Upper lobe of right lung (tissue), 1 donor: ENCODE measurements around the gene RNF31. TPM values are rescaled to one million over a fixed set of nuclear protein-coding genes. Genes with fewer than 3 reads are reported as not detected.

Experiments used
- ATAC-seq: fragments of 200-7000 bp; cut with Tn5 transposase; one replicate; pipeline ENCODE4 v1.9.1; 2020; ENCODE audit warnings: mild to moderate bottlenecking, moderate library complexity
- DNase-seq: peaks from one replicate; pipeline ENCODE4 v3.0.0-alpha.2; 2020
- H3K27ac ChIP-seq: fragments of 200-600 bp; one replicate; pipeline ENCODE4 v1.8.0; 2022
- H3K27me3 ChIP-seq: fragments of 200-600 bp; one replicate; pipeline ENCODE4 v1.8.0; 2022; ENCODE audit warnings: mild to moderate bottlenecking
- H3K36me3 ChIP-seq: fragments of 200-600 bp; one replicate; pipeline ENCODE4 v1.8.0; 2022
- H3K4me1 ChIP-seq: fragments of 200-600 bp; one replicate; pipeline ENCODE4 v1.8.0; 2022
- H3K4me3 ChIP-seq: fragments of 200-600 bp; one replicate; pipeline ENCODE4 v1.8.0; 2022; ENCODE audit warnings: mild to moderate bottlenecking
- H3K9me3 ChIP-seq: fragments of 200-600 bp; one replicate; pipeline ENCODE4 v1.8.0; 2022
- CTCF ChIP-seq: fragments of 200-600 bp; IDR thresholded peaks from one replicate; pipeline ENCODE4 v1.8.0; 2022; ENCODE audit warnings: antibody characterized with exemption
- intact Hi-C: fragments of 100-400 bp; cut with DNase I; formaldehyde crosslinking; loops from one replicate; pipeline ENCODE4 v1.11.0; 2022
- total RNA-seq: library from RNA; stranded (reverse); fragmentation: NEBNext Ultra II Directional; extraction: Animal tissue kit (Norgen Biotek cat#: 25700); gene quantifications from one replicate; pipeline ENCODE4 v1.2.1, GENCODE V29; 2021
- donor health status: DM: no; HTN: yes; CAD: no; lungs with severe emphysema.

The RNF31 gene
- total RNA-seq, 1 donor from 2014 or later = 52.3 TPM

GRCh38 chr14:24188251-24189058 lies 41.2 kb downstream of the RNF31 start, which contains the start of gene IPO4:
Gene IPO4 (minus strand): TSS chr14:24188816. CDS start chr14:24188787, 29 bp downstream.
- Histone ChIP-seq H3K27ac (peak within 1 kb of the TSS; percentile 81), H3K36me3 (peaks cover 54% of the 10 kb centered on the region), H3K9me3 (no peaks in the 10 kb centered on the region), H3K27me3 (no peaks in the 10 kb centered on the region), H3K4me3 (peak within 1 kb of the TSS; percentile 81), H3K4me1 (peaks cover 17% of the 10 kb centered on the region)
- peak; percentile 96 for DNase-seq
- TF ChIP-seq CTCF = no peak
- ATAC-seq = peak; percentile 96
- intact Hi-C loops = no loop called here

DNA sequence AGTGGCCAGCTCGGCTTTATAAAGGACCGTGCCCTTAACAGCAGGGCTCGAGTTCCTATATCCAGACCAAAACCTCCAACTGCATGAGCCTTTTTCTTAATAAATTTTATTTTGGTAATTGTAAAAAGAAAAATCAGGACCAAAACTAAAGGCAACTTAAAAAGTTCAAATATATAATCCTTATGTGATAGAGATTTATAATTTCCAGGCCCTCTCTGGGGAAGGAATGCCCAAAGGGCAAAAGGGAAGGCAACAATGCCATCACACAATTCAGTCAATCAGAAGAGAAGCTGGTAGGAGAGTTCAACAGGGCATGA lies 41.7 kb downstream of the RNF31 start:
- Histone ChIP-seq H3K4me3 (peak overlapping the region; percentile 81), H3K4me1 (peaks cover 19% of the 10 kb centered on the region), H3K27ac (peak overlapping the region; percentile 62), H3K9me3 (no peaks in the 10 kb centered on the region), H3K36me3 (peaks cover 48% of the 10 kb centered on the region), H3K27me3 (no peaks in the 10 kb centered on the region)
- ATAC-seq = no peak
- intact Hi-C loops = no loop called here
- DNase-seq = no peak
- no peak for TF ChIP-seq CTCF

- no peaks in the 10 kb centered on the region for H3K27me3 ChIP-seq
Observed at GRCh38 chr14:24189460-24189859, 42.2 kb downstream of the RNF31 start.

DNA sequence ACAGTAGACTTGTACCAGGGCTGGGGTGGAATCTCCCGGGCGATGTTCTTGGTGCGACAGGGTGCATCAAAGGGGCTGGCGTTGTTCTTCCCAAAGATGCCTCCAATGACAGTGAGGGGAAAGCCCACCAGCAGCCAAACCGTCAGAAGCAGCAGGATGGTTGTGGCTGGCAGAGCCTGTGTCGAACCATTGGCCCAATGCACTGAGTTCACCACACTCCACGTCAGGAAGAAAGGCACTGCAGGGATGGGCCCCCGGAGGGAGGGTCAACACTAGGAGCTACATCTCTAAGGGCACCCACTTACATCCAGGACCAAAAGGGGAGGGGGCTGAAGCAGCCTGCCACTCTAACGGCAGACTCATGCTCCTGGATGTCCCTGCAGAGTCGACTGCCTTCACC lies 43.1 kb downstream of the RNF31 start:
- Histone ChIP-seq H3K4me1 (peaks cover 28% of the 10 kb centered on the region), H3K27ac (no peak overlapping the region), H3K4me3 (no peak overlapping the region), H3K9me3 (no peaks in the 10 kb centered on the region), H3K27me3 (no peaks in the 10 kb centered on the region), H3K36me3 (peaks cover 34% of the 10 kb centered on the region)
- no peak for TF ChIP-seq CTCF
- ATAC-seq (no peak), DNase-seq (no peak)
- intact Hi-C loops = no loop called here

More at GRCh38 chr14:24189460-24189859, 42.2 kb downstream of the RNF31 start:
- Histone ChIP-seq H3K4me3 (no peak overlapping the region), H3K9me3 (no peaks in the 10 kb centered on the region), H3K4me1 (peaks cover 23% of the 10 kb centered on the region), H3K36me3 (peaks cover 44% of the 10 kb centered on the region), H3K27ac (no peak overlapping the region)
- no peak for ATAC-seq
- no peak for DNase-seq
- intact Hi-C loops = no loop called here
- TF ChIP-seq CTCF = no peak

DNA sequence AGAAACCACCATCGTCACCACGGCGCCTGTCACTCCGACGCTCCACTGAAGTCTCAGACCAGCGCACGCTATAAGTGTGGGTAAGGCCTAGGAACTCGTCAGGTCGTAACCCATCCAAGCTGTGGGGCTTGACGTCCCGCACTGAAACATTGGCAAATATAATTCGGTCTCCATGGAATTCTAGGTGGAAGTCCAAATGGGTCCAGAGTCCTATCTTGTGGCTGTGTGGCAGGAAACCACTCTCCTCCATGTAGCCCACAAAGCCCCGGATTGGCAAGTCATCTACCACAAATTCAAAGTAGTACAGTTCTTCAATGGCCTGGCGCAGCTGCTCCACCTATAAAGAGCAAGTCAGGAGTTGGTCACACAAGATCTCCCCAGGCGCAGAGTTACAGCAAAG lies 45.6 kb downstream of the RNF31 start:
- Histone ChIP-seq H3K36me3 (peaks cover 22% of the 10 kb centered on the region), H3K4me1 (peaks cover 29% of the 10 kb centered on the region), H3K9me3 (no peaks in the 10 kb centered on the region), H3K27me3 (no peaks in the 10 kb centered on the region), H3K27ac (no peak overlapping the region), H3K4me3 (no peak overlapping the region)
- DNase-seq = no peak
- ATAC-seq = no peak
- intact Hi-C loops = no loop called here
- TF ChIP-seq CTCF = no peak
